IMR-90 (cell line): ENCODE results near the gene NACC2. TPM values are rescaled to one million over a fixed set of nuclear protein-coding genes. Genes with fewer than 3 reads are reported as not detected.

Source experiments
- ATAC-seq: fragments of 200-7000 bp; cut with Tn5 transposase; 2 replicates; pipeline ENCODE4 v1.9.1; 2020; ENCODE audit warnings: low read depth, mild to moderate bottlenecking, moderate library complexity
- BruUV-seq: library from RNA; stranded (reverse); fragments of 400-500 nt; replicated peaks from 2 replicates; lab custom pipeline; 2021; lab: Mats Ljungman, UMichigan
- CTCF ChIA-PET: fragments of 300-600 bp; formaldehyde crosslinking; extraction: SDS; loops from one replicate; lab custom pipeline; 2021; ENCODE audit warnings: antibody characterized with exemption; lab: Yijun Ruan, JAX
- POLR2A ChIA-PET: fragments of 300-600 bp; sonication (Branson Sonifier 250); formaldehyde crosslinking; loops from one replicate; lab custom pipeline; 2022; ENCODE audit warnings: antibody characterized with exemption; ENCODE audit not compliant: unreplicated experiment; lab: Charles Lee
- DNase-seq: peaks from one replicate; pipeline ENCODE4 v3.0.0; 2013
- H2AFZ ChIP-seq: replicated peaks from 2 replicates; pipeline ENCODE3; 2013; ENCODE audit warnings: low read length, mild to moderate bottlenecking; ENCODE audit not compliant: poor library complexity
- H2AK5ac ChIP-seq: 2 replicates; pipeline ENCODE4 v1.6.1; 2013; ENCODE audit warnings: low read depth, low read length, inconsistent platforms
- H2AK9ac ChIP-seq: replicated peaks from 2 replicates; pipeline ENCODE3; 2013; ENCODE audit warnings: mild to moderate bottlenecking, low read depth, low read length, moderate library complexity; ENCODE audit not compliant: poor library complexity
- H2BK120ac ChIP-seq: 2 replicates; pipeline ENCODE4 v1.6.1; 2013; ENCODE audit warnings: low read depth, low read length, inconsistent platforms
- H2BK15ac ChIP-seq: 3 replicates; pipeline ENCODE4 v1.6.1; 2013; ENCODE audit warnings: low read depth, low read length, inconsistent platforms
- H2BK20ac ChIP-seq: 2 replicates; pipeline ENCODE4 v1.6.1; 2013; ENCODE audit warnings: low read depth, mild to moderate bottlenecking, inconsistent platforms, low read length, moderate library complexity
- H2BK5ac ChIP-seq: 2 replicates; pipeline ENCODE4 v1.6.1; 2013; ENCODE audit warnings: mild to moderate bottlenecking, low read depth, low read length, inconsistent platforms; ENCODE audit not compliant: poor library complexity, severe bottlenecking
- H3K14ac ChIP-seq: replicated peaks from 2 replicates; pipeline ENCODE4 v1.6.1; 2013; ENCODE audit warnings: low read depth, low read length, inconsistent platforms
- H3K18ac ChIP-seq: 2 replicates; pipeline ENCODE4 v1.6.1; 2013; ENCODE audit warnings: low read depth, low read length, control low read depth
- H3K23ac ChIP-seq: 2 replicates; pipeline ENCODE4 v1.6.1; 2013; ENCODE audit warnings: low read depth, low read length, inconsistent platforms
- H3K27ac ChIP-seq: 2 replicates; pipeline ENCODE4 v1.5.1; 2013; ENCODE audit warnings: mild to moderate bottlenecking, control low read depth, low read length; ENCODE audit not compliant: insufficient read depth
- H3K27me3 ChIP-seq: 2 replicates; pipeline ENCODE4 v1.6.1; 2013; ENCODE audit warnings: low read length; ENCODE audit not compliant: control insufficient read depth, insufficient read depth
- H3K36me3 ChIP-seq: 2 replicates; pipeline ENCODE4 v1.6.1; 2013; ENCODE audit warnings: low read length, mixed read lengths; ENCODE audit not compliant: control insufficient read depth, insufficient read depth
- H3K4ac ChIP-seq: 2 replicates; pipeline ENCODE4 v1.6.1; 2013; ENCODE audit warnings: low read depth, low read length, inconsistent platforms
- H3K4me1 ChIP-seq: 2 replicates; pipeline ENCODE4 v1.6.1; 2013; ENCODE audit warnings: low read length, mixed read lengths; ENCODE audit not compliant: control insufficient read depth, insufficient read depth
- H3K4me2 ChIP-seq: 2 replicates; pipeline ENCODE4 v1.6.1; 2013; ENCODE audit warnings: low read depth, mild to moderate bottlenecking, control low read depth, low read length, moderate library complexity
- H3K4me3 ChIP-seq: 2 replicates; pipeline ENCODE4 v1.5.1; 2013; ENCODE audit warnings: low read depth, mild to moderate bottlenecking, control low read depth, low read length, moderate library complexity; ENCODE audit not compliant: insufficient read depth
- H3K56ac ChIP-seq: 2 replicates; pipeline ENCODE4 v1.6.1; 2013; ENCODE audit warnings: low read length, inconsistent platforms; ENCODE audit not compliant: insufficient read depth; ENCODE audit errors: extremely low read depth
- H3K79me1 ChIP-seq, 2 experiments: 2 replicates each; pipeline ENCODE4 v1.6.1; 2013; ENCODE audit warnings: low read length in 2 of 2, inconsistent platforms in 1 of 2, low read depth in 1 of 2
- H3K9ac ChIP-seq: 2 replicates; pipeline ENCODE4 v1.6.1; 2013; ENCODE audit warnings: low read depth, low read length, control low read depth
- H3K9me1 ChIP-seq: 2 replicates; pipeline ENCODE4 v1.6.1; 2013; ENCODE audit warnings: low read length, inconsistent platforms; ENCODE audit not compliant: insufficient read depth
- H3K9me3 ChIP-seq: 2 replicates; pipeline ENCODE4 v1.6.1; 2013; ENCODE audit warnings: low read length; ENCODE audit not compliant: control insufficient read depth, insufficient read depth
- H4K20me1 ChIP-seq: 2 replicates; pipeline ENCODE4 v1.6.1; 2013; ENCODE audit warnings: low read length, inconsistent platforms; ENCODE audit not compliant: insufficient read depth
- H4K5ac ChIP-seq: 2 replicates; pipeline ENCODE4 v1.6.1; 2013; ENCODE audit warnings: mild to moderate bottlenecking, low read depth, low read length, control low read depth
- H4K8ac ChIP-seq, 2 experiments: 2 replicates each; pipeline ENCODE4 v1.6.1; 2013; ENCODE audit warnings: low read depth in 2 of 2, low read length in 2 of 2, control low read depth in 1 of 2, inconsistent platforms in 1 of 2
- H4K91ac ChIP-seq: 2 replicates; pipeline ENCODE4 v1.6.1; 2013; ENCODE audit warnings: low read depth, low read length, inconsistent platforms; ENCODE audit not compliant: insufficient read depth
- BHLHE40 ChIP-seq: fragments of 150-350 bp; IDR thresholded peaks from 2 replicates; pipeline ENCODE4 v1.6.1; 2016; ENCODE audit warnings: mild to moderate bottlenecking, low read depth, low read length
- CEBPB ChIP-seq: IDR thresholded peaks from 2 replicates; pipeline ENCODE4 v1.6.1; 2012; ENCODE audit warnings: low read depth, low read length, improper control_type of control experiment
- CHD1 ChIP-seq: IDR thresholded peaks from 2 replicates; pipeline ENCODE4 v1.6.1; 2012; ENCODE audit warnings: low read depth, low read length, improper control_type of control experiment
- FOS ChIP-seq: fragments of 150-350 bp; IDR thresholded peaks from 2 replicates; pipeline ENCODE4 v1.6.1; 2016; ENCODE audit warnings: low read depth, low read length
- MAFK ChIP-seq: IDR thresholded peaks from 2 replicates; pipeline ENCODE4 v1.6.1; 2012; ENCODE audit warnings: low read depth, low read length, improper control_type of control experiment
- MAZ ChIP-seq: IDR thresholded peaks from 2 replicates; pipeline ENCODE4 v1.6.1; 2012; ENCODE audit warnings: low read depth, mild to moderate bottlenecking, low read length, improper control_type of control experiment, moderate library complexity, borderline replicate concordance
- MXI1 ChIP-seq: IDR thresholded peaks from 2 replicates; pipeline ENCODE4 v1.6.1; 2012; ENCODE audit warnings: low read depth, mild to moderate bottlenecking, low read length, moderate library complexity, borderline replicate concordance
- NFE2L2 ChIP-seq: fragments of 150-350 bp; IDR thresholded peaks from 2 replicates; pipeline ENCODE4 v1.6.1; 2016; ENCODE audit warnings: low read depth, mild to moderate bottlenecking, low read length
- POLR2A ChIP-seq: IDR thresholded peaks from 2 replicates; pipeline ENCODE4 v1.6.1; 2012; ENCODE audit warnings: mild to moderate bottlenecking, low read depth, low read length
- RAD21 ChIP-seq: IDR thresholded peaks from 2 replicates; pipeline ENCODE4 v1.6.1; 2012; ENCODE audit warnings: low read length, improper control_type of control experiment
- RCOR1 ChIP-seq: IDR thresholded peaks from 2 replicates; pipeline ENCODE4 v1.6.1; 2012; ENCODE audit warnings: mild to moderate bottlenecking, low read length, improper control_type of control experiment; ENCODE audit not compliant: insufficient replicate concordance
- RFX5 ChIP-seq: IDR thresholded peaks from 2 replicates; pipeline ENCODE4 v1.8.0; 2012; ENCODE audit warnings: low read depth, mild to moderate bottlenecking, low read length, moderate library complexity
- SMC3 ChIP-seq: fragments of 150-350 bp; IDR thresholded peaks from 2 replicates; pipeline ENCODE4 v1.6.1; 2016; ENCODE audit warnings: low read depth, mild to moderate bottlenecking, antibody characterized with exemption, low read length, moderate library complexity
- WGBS, 2 experiments: methylation state at CpG; one replicate each; pipeline versions ENCODE4 v1.1.5 to v1.1.7; 2013; ENCODE audit warnings: missing lambda C conversion rate in 2 of 2; ENCODE audit not compliant: insufficient read length in 1 of 2; ENCODE audit errors: extremely low coverage in 2 of 2; 5-methylcytosine and 5-hydroxymethylcytosine counted together
- dilution Hi-C: fragments of 300-500 bp; cut with HindIII; formaldehyde crosslinking; loops from one replicate; pipeline ENCODE4 v1.14.3; 2018; ENCODE audit warnings: low sequenced_read_pairs; ENCODE audit not compliant: unreplicated experiment
- in situ Hi-C: fragments of 300-500 bp; cut with MboI; formaldehyde crosslinking; loops from 3 replicates; pipeline ENCODE4 v1.14.3; 2019; ENCODE audit warnings: low sequenced_read_pairs, inconsistent platforms, mixed read lengths
- intact Hi-C: fragments of 100-400 bp; cut with micrococcal nuclease; formaldehyde crosslinking; loops from 2 replicates; pipeline ENCODE4 v1.10.0; 2022
- polyA plus RNA-seq, 3 experiments: library from polyadenylated mRNA; depleted of rRNA; stranded (reverse); fragments of >200 nt; gene quantifications; 2 replicates each; pipeline ENCODE4 v1.2.3, GENCODE V29; 2012; ENCODE audit warnings: low replicate concordance in 1 of 3
- total RNA-seq: library from RNA; depleted of rRNA; stranded (reverse); fragments of >200 nt; gene quantifications from 2 replicates; pipeline ENCODE4 v1.2.3, GENCODE V29; 2012
- TF ChIP-seq, protein P1 (sequence below): fragments of 150-350 bp; IDR thresholded peaks from 2 replicates; pipeline ENCODE4 v1.6.1; 2016; ENCODE audit warnings: low read depth, mild to moderate bottlenecking, low read length, moderate library complexity, borderline replicate concordance
- TF ChIP-seq, protein P2 (sequence below): conservative IDR thresholded peaks from 2 replicates; pipeline ENCODE4 v1.5.1; 2012; ENCODE audit warnings: mild to moderate bottlenecking, low read depth, low read length, improper control_type of control experiment
- TF ChIP-seq, protein P3 (sequence below): fragments of 150-350 bp; IDR thresholded peaks from 2 replicates; pipeline ENCODE4 v1.6.1; 2017; ENCODE audit warnings: mild to moderate bottlenecking, antibody characterized with exemption, low read length, low read depth

The NACC2 gene
- total and polyA plus RNA-seq, 2 of the 4 experiments (the other 2 are of a cell fraction): 7.9 to 19.0 TPM

DNA sequence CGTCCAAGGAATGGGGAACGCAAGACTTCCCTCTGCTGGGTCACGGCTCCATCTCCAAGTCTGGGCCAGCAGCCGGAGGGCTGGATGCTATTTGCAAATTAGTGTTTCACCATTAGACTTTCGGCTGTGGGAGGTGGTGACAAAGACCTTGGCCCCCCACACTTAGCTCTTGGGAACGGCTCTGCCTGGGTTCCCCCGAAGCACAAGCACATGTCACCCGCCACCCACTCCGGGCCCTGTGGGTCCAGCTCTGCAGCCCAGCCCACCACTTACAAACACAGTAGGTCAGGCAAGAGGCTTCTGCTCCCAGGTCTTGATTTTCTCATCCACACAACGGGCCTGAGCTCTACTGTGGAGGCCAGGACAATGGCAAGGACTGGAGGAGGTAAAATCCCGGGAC is 49.4 kb upstream of the NACC2 start:
- Histone ChIP-seq H3K79me1 (no peaks in the 10 kb centered on the region), H3K9ac (no peak overlapping the region), H3K4me3 (no peak overlapping the region), H3K56ac (no peak overlapping the region), H2BK5ac (no peak overlapping the region), H4K91ac (no peak overlapping the region), H3K23ac (no peak overlapping the region), H3K27me3 (peaks cover 51% of the 10 kb centered on the region), H3K4ac (no peak overlapping the region), H3K14ac (no peak overlapping the region), H2AK5ac (no peak overlapping the region), H4K5ac (no peak overlapping the region), H3K9me1 (no peaks in the 10 kb centered on the region), H3K9me3 (no peaks in the 10 kb centered on the region), H2AK9ac (no peak overlapping the region), H3K36me3 (no peaks in the 10 kb centered on the region), H2AFZ (no peak overlapping the region), H4K20me1 (no peaks in the 10 kb centered on the region), H3K4me1 (no peaks in the 10 kb centered on the region), H4K8ac (no peak overlapping the region), H2BK120ac (no peak overlapping the region), H3K27ac (no peak overlapping the region), H3K18ac (no peak overlapping the region), H2BK15ac (no peak overlapping the region), H3K4me2 (no peak overlapping the region), H2BK20ac (no peak overlapping the region)
- dilution Hi-C loops: no loop called here
- CTCF ChIA-PET: interaction anchor here (1.4 kb wide), 1 partner anchor 26 kb away, joined by 3 read pairs; no protein-coding TSS in a partner anchor
- 72% methylated on average over 6 of the region's 11 CpGs; no CpG with 5 or more reads in 1 of the 2 experiments for WGBS, 2 experiments
- no TSS peak for BruUV-seq
- ATAC-seq (no peak), DNase-seq (no peak)
- TF ChIP-seq MAFK (no peak), RCOR1 (no peak), FOS (no peak), BHLHE40 (no peak), NFE2L2 (no peak), MXI1 (no peak), SMC3 (no peak), CEBPB (no peak), MAZ (no peak), RAD21 (no peak), CHD1 (no peak), POLR2A (no peak), RFX5 (no peak)
- TF ChIP-seq, protein P1, sequence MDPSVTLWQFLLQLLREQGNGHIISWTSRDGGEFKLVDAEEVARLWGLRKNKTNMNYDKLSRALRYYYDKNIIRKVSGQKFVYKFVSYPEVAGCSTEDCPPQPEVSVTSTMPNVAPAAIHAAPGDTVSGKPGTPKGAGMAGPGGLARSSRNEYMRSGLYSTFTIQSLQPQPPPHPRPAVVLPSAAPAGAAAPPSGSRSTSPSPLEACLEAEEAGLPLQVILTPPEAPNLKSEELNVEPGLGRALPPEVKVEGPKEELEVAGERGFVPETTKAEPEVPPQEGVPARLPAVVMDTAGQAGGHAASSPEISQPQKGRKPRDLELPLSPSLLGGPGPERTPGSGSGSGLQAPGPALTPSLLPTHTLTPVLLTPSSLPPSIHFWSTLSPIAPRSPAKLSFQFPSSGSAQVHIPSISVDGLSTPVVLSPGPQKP: no peak
- TF ChIP-seq, protein P2, sequence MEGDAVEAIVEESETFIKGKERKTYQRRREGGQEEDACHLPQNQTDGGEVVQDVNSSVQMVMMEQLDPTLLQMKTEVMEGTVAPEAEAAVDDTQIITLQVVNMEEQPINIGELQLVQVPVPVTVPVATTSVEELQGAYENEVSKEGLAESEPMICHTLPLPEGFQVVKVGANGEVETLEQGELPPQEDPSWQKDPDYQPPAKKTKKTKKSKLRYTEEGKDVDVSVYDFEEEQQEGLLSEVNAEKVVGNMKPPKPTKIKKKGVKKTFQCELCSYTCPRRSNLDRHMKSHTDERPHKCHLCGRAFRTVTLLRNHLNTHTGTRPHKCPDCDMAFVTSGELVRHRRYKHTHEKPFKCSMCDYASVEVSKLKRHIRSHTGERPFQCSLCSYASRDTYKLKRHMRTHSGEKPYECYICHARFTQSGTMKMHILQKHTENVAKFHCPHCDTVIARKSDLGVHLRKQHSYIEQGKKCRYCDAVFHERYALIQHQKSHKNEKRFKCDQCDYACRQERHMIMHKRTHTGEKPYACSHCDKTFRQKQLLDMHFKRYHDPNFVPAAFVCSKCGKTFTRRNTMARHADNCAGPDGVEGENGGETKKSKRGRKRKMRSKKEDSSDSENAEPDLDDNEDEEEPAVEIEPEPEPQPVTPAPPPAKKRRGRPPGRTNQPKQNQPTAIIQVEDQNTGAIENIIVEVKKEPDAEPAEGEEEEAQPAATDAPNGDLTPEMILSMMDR: no peak
- TF ChIP-seq, protein P3, sequence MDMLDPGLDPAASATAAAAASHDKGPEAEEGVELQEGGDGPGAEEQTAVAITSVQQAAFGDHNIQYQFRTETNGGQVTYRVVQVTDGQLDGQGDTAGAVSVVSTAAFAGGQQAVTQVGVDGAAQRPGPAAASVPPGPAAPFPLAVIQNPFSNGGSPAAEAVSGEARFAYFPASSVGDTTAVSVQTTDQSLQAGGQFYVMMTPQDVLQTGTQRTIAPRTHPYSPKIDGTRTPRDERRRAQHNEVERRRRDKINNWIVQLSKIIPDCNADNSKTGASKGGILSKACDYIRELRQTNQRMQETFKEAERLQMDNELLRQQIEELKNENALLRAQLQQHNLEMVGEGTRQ: no peak
- intact Hi-C loops: no loop called here
- POLR2A ChIA-PET: no interaction called here
- in situ Hi-C loops: no loop called here
